K562 (cell line): ENCODE measurements around the gene VTCN1. TPM values are rescaled to one million over a fixed set of nuclear protein-coding genes. Genes with fewer than 3 reads are reported as not detected.
A peak's percentile ranks its signal among the peaks of the same experiment; 100 is the strongest.

Experiments
- CBX2 ChIP-seq: fragments of 200-600 bp; sonication (generic); IDR thresholded peaks from one replicate; pipeline ENCODE4 v1.6.1; 2012; ENCODE audit warnings: mild to moderate bottlenecking, low read length, inconsistent platforms; ENCODE audit not compliant: insufficient read depth, poor library complexity, severe bottlenecking
- CBX3 ChIP-seq, 2 experiments: IDR thresholded peaks; 1 replicate in 1 of 2; 2 replicates in 1 of 2; pipeline ENCODE4 v1.6.1; 2012; ENCODE audit warnings: inconsistent platforms in 2 of 2, low read length in 2 of 2, borderline replicate concordance in 1 of 2, control low read depth in 1 of 2
- E2F4 ChIP-seq: sonication (generic); formaldehyde crosslinking; IDR thresholded peaks from 2 replicates; pipeline ENCODE4 v1.8.0; 2022; ENCODE audit warnings: mild to moderate bottlenecking, low read depth, missing genetic modification reagents
- ID3 ChIP-seq, 2 experiments: fragments of 250-450 bp in 1 of 2; fragments of 450-650 bp in 1 of 2; sonication (Bioruptor Pico) in 1 of 2; IDR thresholded peaks; 2 replicates each; pipeline versions ENCODE4 v1.6.1 to v1.8.0; 2016 to 2021; ENCODE audit warnings: mild to moderate bottlenecking in 2 of 2, moderate library complexity in 2 of 2, missing compliant biosample characterization in 1 of 2, missing genetic modification characterization in 1 of 2
- L3MBTL2 ChIP-seq: fragments of 450-650 bp; IDR thresholded peaks from 2 replicates; pipeline ENCODE4 v1.6.1; 2016; ENCODE audit warnings: mild to moderate bottlenecking, moderate library complexity
- MAZ ChIP-seq, 2 experiments: fragments of 450-650 bp in 1 of 2; sonication (generic) in 1 of 2; formaldehyde crosslinking; IDR thresholded peaks in 1 of 2; conservative IDR thresholded peaks in 1 of 2; 2 replicates each; pipeline versions ENCODE4 v1.4.0 to v1.5.0; 2020; ENCODE audit warnings: mild to moderate bottlenecking in 1 of 2, missing genetic modification reagents in 1 of 2
- PHF21A ChIP-seq: fragments of 450-650 bp; IDR thresholded peaks from 2 replicates; pipeline ENCODE4 v1.6.1; 2017; ENCODE audit warnings: low read depth, borderline replicate concordance
- POLR3G ChIP-seq: IDR thresholded peaks from 2 replicates; pipeline ENCODE4 v1.6.1; 2011; ENCODE audit not compliant: insufficient read length, insufficient replicate concordance; ENCODE audit errors: extremely low read depth
- PPARD ChIP-seq: fragments of 250-450 bp; sonication (Bioruptor Pico); IDR thresholded peaks from 2 replicates; pipeline ENCODE4 v1.8.0; 2022; ENCODE audit warnings: inconsistent platforms, mild to moderate bottlenecking, moderate library complexity
- TGIF2 ChIP-seq: sonication (generic); formaldehyde crosslinking; IDR thresholded peaks from 2 replicates; pipeline ENCODE4 v1.8.1; 2022; ENCODE audit warnings: mild to moderate bottlenecking, missing genetic modification reagents, moderate library complexity
- TRIM24 ChIP-seq, 2 experiments: fragments of 450-650 bp; IDR thresholded peaks; 2 replicates each; pipeline ENCODE4 v1.6.1; 2016
- ZNF324 ChIP-seq: fragments of 250-450 bp; sonication (Bioruptor Pico); IDR thresholded peaks from 2 replicates; pipeline ENCODE4 v1.4.0; 2020; ENCODE audit warnings: mild to moderate bottlenecking
- ZNF436 ChIP-seq: fragments of 250-450, 450-650 bp; sonication (Bioruptor Pico); formaldehyde crosslinking; IDR thresholded peaks from 2 replicates; pipeline ENCODE4 v1.7.0; 2020; ENCODE audit warnings: mild to moderate bottlenecking
- polyA plus RNA-seq, 8 experiments: library from polyadenylated mRNA; depleted of rRNA in 4 of 8; stranded (reverse) in 5 of 8; unstranded in 3 of 8; fragments of >200 nt; fragmentation: Nextera tagmentation in 2 of 8; fragmentation: Illumina TruSeq in 1 of 8; extraction: Ambion mirVana in 2 of 8; extraction: Trizol in 1 of 8; gene quantifications; 2 replicates each; pipeline versions ENCODE4 v1.2.1 to v1.2.3, GENCODE V29; 2011 to 2014; ENCODE audit warnings: inconsistent platforms in 1 of 8, missing spikeins in 1 of 8
- total RNA-seq, 7 experiments: library from RNA; depleted of rRNA in 6 of 7; stranded (reverse); fragments of >200 nt in 6 of 7; fragmentation: Illumina TruSeq in 2 of 7; extraction: Trizol in 2 of 7; gene quantifications; 2 replicates each; pipeline versions ENCODE4 v1.2.1 to v1.2.3, GENCODE V29; 2011 to 2021; ENCODE audit warnings: low replicate concordance in 1 of 7
- TF ChIP-seq, protein P1 (sequence below): fragments of 200-400 bp; formaldehyde crosslinking; IDR thresholded peaks from 2 replicates; pipeline ENCODE4 v1.6.1; 2017; ENCODE audit warnings: mild to moderate bottlenecking, low read depth, low read length, moderate library complexity
- TF ChIP-seq, protein P2 (sequence below): sonication (generic); formaldehyde crosslinking; IDR thresholded peaks from 2 replicates; pipeline ENCODE4 v1.8.0; 2023; ENCODE audit warnings: mild to moderate bottlenecking, missing genetic modification reagents
- TF ChIP-seq, protein P3 (sequence below): fragments of 250-450 bp; sonication (Bioruptor Pico); IDR thresholded peaks from 2 replicates; pipeline ENCODE4 v1.9.0; 2021; ENCODE audit warnings: mild to moderate bottlenecking
- TF ChIP-seq, protein P4 (sequence below), 2 experiments: fragments of 150-350 bp in 1 of 2; IDR thresholded peaks; 2 replicates each; pipeline ENCODE4 v1.6.1; 2012 to 2016; ENCODE audit warnings: low read depth in 2 of 2, low read length in 2 of 2, mild to moderate bottlenecking in 1 of 2, moderate library complexity in 1 of 2

The VTCN1 gene
- total and polyA plus RNA-seq, 9 of the 15 experiments (the other 6 are each of a cell fraction or from before 2014, with no cell fraction given), result not detected

- TF ChIP-seq, protein P1, sequence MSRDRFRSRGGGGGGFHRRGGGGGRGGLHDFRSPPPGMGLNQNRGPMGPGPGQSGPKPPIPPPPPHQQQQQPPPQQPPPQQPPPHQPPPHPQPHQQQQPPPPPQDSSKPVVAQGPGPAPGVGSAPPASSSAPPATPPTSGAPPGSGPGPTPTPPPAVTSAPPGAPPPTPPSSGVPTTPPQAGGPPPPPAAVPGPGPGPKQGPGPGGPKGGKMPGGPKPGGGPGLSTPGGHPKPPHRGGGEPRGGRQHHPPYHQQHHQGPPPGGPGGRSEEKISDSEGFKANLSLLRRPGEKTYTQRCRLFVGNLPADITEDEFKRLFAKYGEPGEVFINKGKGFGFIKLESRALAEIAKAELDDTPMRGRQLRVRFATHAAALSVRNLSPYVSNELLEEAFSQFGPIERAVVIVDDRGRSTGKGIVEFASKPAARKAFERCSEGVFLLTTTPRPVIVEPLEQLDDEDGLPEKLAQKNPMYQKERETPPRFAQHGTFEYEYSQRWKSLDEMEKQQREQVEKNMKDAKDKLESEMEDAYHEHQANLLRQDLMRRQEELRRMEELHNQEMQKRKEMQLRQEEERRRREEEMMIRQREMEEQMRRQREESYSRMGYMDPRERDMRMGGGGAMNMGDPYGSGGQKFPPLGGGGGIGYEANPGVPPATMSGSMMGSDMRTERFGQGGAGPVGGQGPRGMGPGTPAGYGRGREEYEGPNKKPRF, result no peak
- TF ChIP-seq CBX3 (IDR thresholded peaks at IDR 0.05; ENCODE audit: borderline replicate concordance in 1 of 2, low read length in 2 of 2) (peak in 1 of 2 experiments; percentile 95; a peak in 2 of 3 replicates), ZNF324 (no peak), PHF21A (peak; percentile 82; the same call in 1 of the 2 replicates), PPARD (CRISPR knock-in tag) (no peak), TRIM24 (IDR thresholded peaks at IDR 0.05) (peak in 1 of 2 experiments; percentile 26; a peak in 1 of 4 replicates), CBX2 (no peak), L3MBTL2 (peak; percentile 100), POLR3G (no peak), ZNF436 (CRISPR knock-in tag) (no peak), ID3 (CRISPR knock-in tag; IDR thresholded peaks at IDR 0.05) (no peak), ID3 (tag; IDR thresholded peaks at IDR 0.05) (peak; percentile 78; the same call in 1 of the 2 replicates), MAZ (CRISPR knock-in tag; conservative IDR thresholded peaks at IDR 0.05 in 1 of 2, IDR thresholded peaks at IDR 0.05 in 1 of 2) (peak; percentile 18 to 61; a peak in 3 of 4 replicates), TGIF2 (no peak), E2F4 (no peak)
- TF ChIP-seq, protein P2, sequence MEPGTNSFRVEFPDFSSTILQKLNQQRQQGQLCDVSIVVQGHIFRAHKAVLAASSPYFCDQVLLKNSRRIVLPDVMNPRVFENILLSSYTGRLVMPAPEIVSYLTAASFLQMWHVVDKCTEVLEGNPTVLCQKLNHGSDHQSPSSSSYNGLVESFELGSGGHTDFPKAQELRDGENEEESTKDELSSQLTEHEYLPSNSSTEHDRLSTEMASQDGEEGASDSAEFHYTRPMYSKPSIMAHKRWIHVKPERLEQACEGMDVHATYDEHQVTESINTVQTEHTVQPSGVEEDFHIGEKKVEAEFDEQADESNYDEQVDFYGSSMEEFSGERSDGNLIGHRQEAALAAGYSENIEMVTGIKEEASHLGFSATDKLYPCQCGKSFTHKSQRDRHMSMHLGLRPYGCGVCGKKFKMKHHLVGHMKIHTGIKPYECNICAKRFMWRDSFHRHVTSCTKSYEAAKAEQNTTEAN, result no peak
- TF ChIP-seq, protein P3, sequence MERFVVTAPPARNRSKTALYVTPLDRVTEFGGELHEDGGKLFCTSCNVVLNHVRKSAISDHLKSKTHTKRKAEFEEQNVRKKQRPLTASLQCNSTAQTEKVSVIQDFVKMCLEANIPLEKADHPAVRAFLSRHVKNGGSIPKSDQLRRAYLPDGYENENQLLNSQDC (CRISPR knock-in tag), result no peak
- TF ChIP-seq, protein P4, sequence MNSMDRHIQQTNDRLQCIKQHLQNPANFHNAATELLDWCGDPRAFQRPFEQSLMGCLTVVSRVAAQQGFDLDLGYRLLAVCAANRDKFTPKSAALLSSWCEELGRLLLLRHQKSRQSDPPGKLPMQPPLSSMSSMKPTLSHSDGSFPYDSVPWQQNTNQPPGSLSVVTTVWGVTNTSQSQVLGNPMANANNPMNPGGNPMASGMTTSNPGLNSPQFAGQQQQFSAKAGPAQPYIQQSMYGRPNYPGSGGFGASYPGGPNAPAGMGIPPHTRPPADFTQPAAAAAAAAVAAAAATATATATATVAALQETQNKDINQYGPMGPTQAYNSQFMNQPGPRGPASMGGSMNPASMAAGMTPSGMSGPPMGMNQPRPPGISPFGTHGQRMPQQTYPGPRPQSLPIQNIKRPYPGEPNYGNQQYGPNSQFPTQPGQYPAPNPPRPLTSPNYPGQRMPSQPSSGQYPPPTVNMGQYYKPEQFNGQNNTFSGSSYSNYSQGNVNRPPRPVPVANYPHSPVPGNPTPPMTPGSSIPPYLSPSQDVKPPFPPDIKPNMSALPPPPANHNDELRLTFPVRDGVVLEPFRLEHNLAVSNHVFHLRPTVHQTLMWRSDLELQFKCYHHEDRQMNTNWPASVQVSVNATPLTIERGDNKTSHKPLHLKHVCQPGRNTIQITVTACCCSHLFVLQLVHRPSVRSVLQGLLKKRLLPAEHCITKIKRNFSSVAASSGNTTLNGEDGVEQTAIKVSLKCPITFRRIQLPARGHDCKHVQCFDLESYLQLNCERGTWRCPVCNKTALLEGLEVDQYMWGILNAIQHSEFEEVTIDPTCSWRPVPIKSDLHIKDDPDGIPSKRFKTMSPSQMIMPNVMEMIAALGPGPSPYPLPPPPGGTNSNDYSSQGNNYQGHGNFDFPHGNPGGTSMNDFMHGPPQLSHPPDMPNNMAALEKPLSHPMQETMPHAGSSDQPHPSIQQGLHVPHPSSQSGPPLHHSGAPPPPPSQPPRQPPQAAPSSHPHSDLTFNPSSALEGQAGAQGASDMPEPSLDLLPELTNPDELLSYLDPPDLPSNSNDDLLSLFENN (IDR thresholded peaks at IDR 0.05; ENCODE audit: low read depth in 2 of 2, low read length in 2 of 2), result peak in 1 of 2 experiments; percentile 15; a peak in 1 of 4 replicates
These were observed 89.0 kb downstream of the VTCN1 start, which contains the start of gene TRIM45 (continued) for GRCh38 chr1:117121589-117122329.
